Fibroblast of pulmonary artery (primary cell): ENCODE results near the gene RBL2.

Source experiments
- DNase-seq: peaks from one replicate; pipeline ENCODE4 v3.0.0-alpha.2; 2010; ENCODE audit warnings: low read depth
- H3K4me3 ChIP-seq: replicated peaks from 2 replicates; pipeline ENCODE4 v1.5.1; 2011; ENCODE audit warnings: low read depth, mild to moderate bottlenecking, control low read depth, low read length, moderate library complexity
- TF ChIP-seq, protein P1 (sequence below): IDR thresholded peaks from 2 replicates; pipeline ENCODE4 v1.5.1; 2011; ENCODE audit warnings: mild to moderate bottlenecking, control low read depth, low read length, inconsistent platforms; ENCODE audit errors: missing control alignments

RBL2 gene

DNA sequence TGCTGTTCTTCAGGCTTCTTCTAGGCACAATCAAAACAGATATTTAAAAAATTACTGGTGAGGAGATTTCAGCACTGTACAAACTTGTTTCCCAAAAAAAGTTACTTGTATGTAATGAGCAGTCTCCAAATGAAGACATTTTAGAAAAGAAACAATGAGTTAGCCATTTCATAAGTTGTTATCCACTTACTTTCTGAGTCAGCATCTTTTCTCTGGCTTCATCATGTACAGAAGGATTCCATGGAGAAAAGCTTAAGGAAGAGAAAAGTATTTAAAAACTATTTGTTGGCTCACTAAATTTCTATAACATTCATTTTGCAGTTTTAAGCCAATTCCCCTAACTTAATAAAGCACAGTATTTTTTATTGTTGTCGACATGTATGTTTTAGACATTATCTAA is 58.2 kb downstream of the RBL2 start:
- no peak for DNase-seq
- TF ChIP-seq, protein P1, sequence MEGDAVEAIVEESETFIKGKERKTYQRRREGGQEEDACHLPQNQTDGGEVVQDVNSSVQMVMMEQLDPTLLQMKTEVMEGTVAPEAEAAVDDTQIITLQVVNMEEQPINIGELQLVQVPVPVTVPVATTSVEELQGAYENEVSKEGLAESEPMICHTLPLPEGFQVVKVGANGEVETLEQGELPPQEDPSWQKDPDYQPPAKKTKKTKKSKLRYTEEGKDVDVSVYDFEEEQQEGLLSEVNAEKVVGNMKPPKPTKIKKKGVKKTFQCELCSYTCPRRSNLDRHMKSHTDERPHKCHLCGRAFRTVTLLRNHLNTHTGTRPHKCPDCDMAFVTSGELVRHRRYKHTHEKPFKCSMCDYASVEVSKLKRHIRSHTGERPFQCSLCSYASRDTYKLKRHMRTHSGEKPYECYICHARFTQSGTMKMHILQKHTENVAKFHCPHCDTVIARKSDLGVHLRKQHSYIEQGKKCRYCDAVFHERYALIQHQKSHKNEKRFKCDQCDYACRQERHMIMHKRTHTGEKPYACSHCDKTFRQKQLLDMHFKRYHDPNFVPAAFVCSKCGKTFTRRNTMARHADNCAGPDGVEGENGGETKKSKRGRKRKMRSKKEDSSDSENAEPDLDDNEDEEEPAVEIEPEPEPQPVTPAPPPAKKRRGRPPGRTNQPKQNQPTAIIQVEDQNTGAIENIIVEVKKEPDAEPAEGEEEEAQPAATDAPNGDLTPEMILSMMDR = no peak

DNA sequence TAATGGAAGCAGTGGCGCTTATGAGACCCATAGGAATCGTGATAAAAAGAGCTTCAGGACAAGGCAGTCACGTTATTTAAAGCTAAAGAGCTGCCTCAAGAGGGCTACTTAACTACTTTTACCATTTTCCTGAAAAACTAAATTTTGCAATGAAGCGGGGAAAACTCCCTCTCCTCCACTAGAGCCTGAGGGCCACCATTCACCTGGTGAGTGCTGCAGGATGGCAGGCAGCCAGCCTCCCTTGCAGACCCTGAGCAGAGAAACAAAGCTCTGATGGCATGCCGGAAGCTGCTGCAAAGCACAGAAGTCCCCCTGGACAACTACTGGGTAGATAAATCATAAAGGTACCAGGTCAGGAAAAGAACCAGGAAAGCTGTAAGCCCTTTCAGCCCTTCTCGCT is 60.4 kb downstream of the RBL2 start:
- DNase-seq = no peak
- no peak overlapping the region for H3K4me3 ChIP-seq
- TF ChIP-seq, protein P1 = no peak

More for the DNA sequence above, 58.2 kb downstream of the RBL2 start:
- no peak overlapping the region for H3K4me3 ChIP-seq

DNA sequence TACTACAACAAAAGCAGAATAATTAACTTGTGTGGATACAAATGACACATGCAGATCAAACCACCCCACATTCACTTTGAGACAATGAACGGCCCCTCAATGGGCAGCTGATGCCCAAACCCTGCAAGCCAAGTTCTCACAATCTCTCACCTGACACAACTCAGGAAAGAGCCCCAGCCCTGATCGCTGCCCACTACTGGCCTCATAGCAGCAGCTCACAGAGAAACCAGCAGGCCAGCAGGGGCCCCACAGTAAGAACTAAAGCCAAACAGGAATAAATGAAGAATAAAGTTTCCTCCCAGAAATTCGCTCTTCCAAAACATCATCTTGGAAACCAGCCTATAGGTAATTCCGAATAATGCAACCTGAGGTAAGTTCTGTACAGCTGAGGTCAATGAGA is 61.1 kb downstream of the RBL2 start:
- no peak for DNase-seq
- H3K4me3 ChIP-seq = no peak overlapping the region
- TF ChIP-seq, protein P1 = no peak

DNA sequence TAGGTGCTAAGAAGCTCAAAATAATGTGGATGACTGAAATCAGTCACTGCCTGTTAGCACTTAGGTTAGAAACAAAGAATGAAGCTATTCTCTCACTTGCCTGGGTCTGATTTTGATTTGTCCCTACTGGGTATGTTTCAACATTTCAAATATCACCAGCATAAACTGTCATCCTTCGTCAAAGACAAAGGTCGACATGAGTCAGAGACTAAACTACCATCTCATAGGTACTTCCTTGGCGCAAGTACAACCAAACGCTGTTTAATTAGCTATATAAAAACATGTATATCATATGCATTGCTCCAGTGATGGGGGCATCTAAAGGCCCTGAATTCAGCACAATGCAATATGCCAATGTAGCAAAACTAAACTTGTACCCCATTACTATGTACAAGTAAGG is 64.7 kb downstream of the RBL2 start:
- no peak for DNase-seq
- TF ChIP-seq, protein P1 = no peak
- no peak overlapping the region for H3K4me3 ChIP-seq

DNA sequence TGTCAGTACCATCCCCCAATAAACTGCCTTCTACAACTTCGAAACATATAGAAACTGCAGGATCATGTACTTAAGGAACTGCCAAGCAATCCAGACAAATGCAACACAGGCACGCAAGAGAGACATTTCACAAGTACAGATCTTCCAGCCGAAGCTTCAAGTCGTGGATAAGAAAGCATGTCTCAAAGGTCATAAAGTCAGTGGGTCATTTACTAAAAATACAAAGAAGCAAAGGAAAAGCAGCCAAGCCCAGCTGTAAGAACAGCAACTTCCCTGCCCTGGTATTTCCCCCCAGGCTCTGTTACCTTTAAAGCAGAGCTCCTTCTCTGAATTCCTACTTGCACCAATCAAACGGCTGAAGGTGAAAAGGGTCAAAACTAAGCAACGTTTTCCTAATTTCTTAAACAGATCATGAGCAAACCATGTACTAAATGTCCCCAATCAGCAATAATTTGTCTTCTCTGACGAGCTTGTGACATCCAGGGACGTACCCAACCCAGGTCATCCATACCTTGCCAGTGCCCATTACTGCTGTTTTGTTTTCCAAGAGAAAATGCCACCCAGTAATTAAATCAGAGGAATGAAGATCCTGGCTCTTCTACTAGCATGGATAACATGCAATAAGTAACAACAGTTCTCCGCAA is 67.1 kb downstream of the RBL2 start:
- H3K4me3 ChIP-seq = no peak overlapping the region
- TF ChIP-seq, protein P1 = no peak
- DNase-seq = no peak

DNA sequence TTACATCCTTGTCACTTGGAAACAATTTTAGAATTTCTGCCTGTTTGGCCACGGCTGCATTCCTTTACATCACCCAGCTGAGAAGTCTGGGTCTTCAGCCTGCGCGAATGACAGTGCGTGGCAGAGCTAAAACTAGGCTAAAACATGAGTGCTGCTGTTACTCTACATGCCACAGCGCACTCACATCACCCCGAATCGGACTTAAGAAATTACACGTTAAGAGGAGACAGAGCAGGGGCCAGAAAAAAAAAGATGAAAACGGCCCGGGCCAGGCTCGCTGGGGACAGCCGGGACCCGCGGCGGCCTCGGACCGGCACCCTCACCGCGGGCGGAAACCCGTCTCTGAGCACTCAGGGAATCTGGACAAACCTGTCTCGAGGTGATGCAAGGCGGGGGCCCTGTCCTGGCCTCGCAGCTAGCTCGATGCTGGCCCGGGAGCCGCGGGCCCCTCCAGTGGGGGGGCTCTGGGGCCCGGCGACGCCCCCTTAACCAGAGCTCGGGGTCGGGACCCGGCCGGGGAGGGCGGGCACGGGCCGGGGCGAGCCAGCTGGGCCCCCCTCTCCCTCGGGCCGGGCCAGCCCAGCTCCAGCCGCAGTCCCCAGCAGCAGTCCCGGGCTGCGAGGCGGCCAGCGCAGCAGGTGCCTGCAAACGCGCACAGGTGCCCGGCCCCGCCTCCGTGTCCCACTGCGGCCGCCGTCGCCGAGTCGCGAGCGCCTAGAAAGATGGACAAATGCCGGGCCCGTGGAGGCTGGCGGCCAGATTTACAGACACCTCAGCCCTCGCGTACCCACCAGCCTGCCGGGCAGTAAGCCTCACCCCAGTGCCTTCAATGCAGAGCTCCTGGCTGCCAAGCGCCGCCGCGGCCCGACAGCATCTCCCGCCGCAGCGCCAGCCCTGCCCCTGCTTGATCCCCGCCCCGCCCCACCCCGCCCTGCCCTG is 68.3 kb downstream of the RBL2 start, which contains the start of gene AKTIP:
AKTIP (minus strand) TSS at position 879 of the 939 bp plus-strand sequence. CDS start 2,950 bp downstream, outside the sequence.
- H3K4me3 ChIP-seq = peak within 1 kb of the TSS; percentile 68
- peak; percentile 33 for DNase-seq
- TF ChIP-seq, protein P1 = no peak
